CD4-positive, alpha-beta T cell (primary cell): ENCODE data around the gene NOXA1. TPM values are rescaled to one million over a fixed set of nuclear protein-coding genes. Genes with fewer than 3 reads are reported as not detected.

Source experiments
- ATAC-seq: fragments of 200-7000 bp; cut with Tn5 transposase; one replicate; pipeline ENCODE4 v1.10.0; 2022; ENCODE audit warnings: mild to moderate bottlenecking; ENCODE audit not compliant: poor library complexity
- CTCF ChIA-PET: fragments of 350-600 bp; sonication (Branson Sonifier 250); formaldehyde crosslinking; loops from one replicate; lab custom pipeline; 2021; ENCODE audit warnings: antibody characterized with exemption, inconsistent platforms; lab: Charles Lee
- POLR2A ChIA-PET: fragments of 350-600 bp; sonication (Branson Sonifier 250); formaldehyde crosslinking; loops from one replicate; lab custom pipeline; 2021; ENCODE audit warnings: antibody characterized with exemption, inconsistent platforms; lab: Charles Lee
- DNase-seq, 14 experiments: peaks; one replicate each; pipeline ENCODE4 v3.0.0-alpha.2; 2013 to 2020; ENCODE audit warnings: mixed read lengths in 2 of 14
- H3K27ac ChIP-seq, 2 donors: one replicate each; pipeline versions ENCODE4 v1.5.1 to v1.7.0; 2013; ENCODE audit warnings: low read length in 2 of 2, low read depth in 1 of 2, mild to moderate bottlenecking in 1 of 2
- H3K27me3 ChIP-seq, 2 experiments: 1 replicate in 1 of 2; 2 replicates in 1 of 2; pipeline versions ENCODE4 v1.6.1 to v1.7.0; 2013; ENCODE audit warnings: low read length in 2 of 2, control low read depth in 1 of 2, mild to moderate bottlenecking in 1 of 2, moderate library complexity in 1 of 2; ENCODE audit not compliant: insufficient read depth in 2 of 2, control insufficient read depth in 1 of 2
- H3K36me3 ChIP-seq: one replicate; pipeline ENCODE4 v1.6.1; 2013; ENCODE audit warnings: low read length, control low read depth; ENCODE audit not compliant: insufficient read depth
- H3K4me1 ChIP-seq: one replicate; pipeline ENCODE4 v1.6.1; 2013; ENCODE audit warnings: low read length, control low read depth; ENCODE audit not compliant: insufficient read depth
- H3K4me3 ChIP-seq: one replicate; pipeline ENCODE4 v1.5.1; 2013; ENCODE audit warnings: mild to moderate bottlenecking, low read length, moderate library complexity
- H3K9me3 ChIP-seq, 2 experiments: 1 replicate in 1 of 2; 2 replicates in 1 of 2; pipeline versions ENCODE4 v1.6.1 to v1.7.0; 2013; ENCODE audit warnings: low read length in 2 of 2, mild to moderate bottlenecking in 2 of 2, control low read depth in 1 of 2, moderate library complexity in 1 of 2; ENCODE audit not compliant: control insufficient read depth in 1 of 2, insufficient read depth in 1 of 2
- H3K27ac Mint-ChIP-seq: one replicate; pipeline ENCODE4 v1.8.0; 2020; ENCODE audit warnings: mixed read lengths
- H3K27me3 Mint-ChIP-seq: one replicate; pipeline ENCODE4 v1.8.0; 2021; ENCODE audit warnings: mixed read lengths
- H3K36me3 Mint-ChIP-seq: one replicate; pipeline ENCODE4 v1.8.0; 2021; ENCODE audit warnings: low read depth, mixed read lengths
- H3K4me1 Mint-ChIP-seq: one replicate; pipeline ENCODE4 v1.8.0; 2021; ENCODE audit warnings: low read depth, mixed read lengths
- H3K4me3 Mint-ChIP-seq: one replicate; pipeline ENCODE4 v1.8.0; 2020; ENCODE audit warnings: mild to moderate bottlenecking, mixed read lengths
- H3K9me3 Mint-ChIP-seq: one replicate; pipeline ENCODE4 v1.8.0; 2020; ENCODE audit warnings: mixed read lengths
- intact Hi-C, 2 experiments: fragments of 100-400 bp; cut with DNase I in 1 of 2; cut with micrococcal nuclease in 1 of 2; formaldehyde crosslinking; loops; one replicate each; pipeline versions ENCODE4 v1.15.1 to v1.9.0; 2023 to 2025; cut with DNase I, micrococcal nuclease
- total RNA-seq, 174 experiments: library from RNA in 2 of 174; stranded (reverse) in 2 of 174; gene quantifications; one replicate each; pipeline ENCODE4 v1.2.3 and lab custom pipeline; 2021 to 2026
- TF ChIP-seq, protein P1 (sequence below): fragments of 200-600 bp; IDR thresholded peaks from one replicate; pipeline ENCODE4 v1.8.0; 2022; ENCODE audit warnings: antibody characterized with exemption, mild to moderate bottlenecking

NOXA1 gene
- total RNA-seq, 2 experiments from 2014 or later, result 6.7 to 7.7 TPM

GRCh38 chr9:137463931-137464290, 40.7 kb downstream of the NOXA1 start:
- Mint-ChIP-seq H3K4me3 (no peak overlapping the region), H3K27ac (no peak overlapping the region), H3K4me1 (peaks cover 27% of the 10 kb centered on the region), H3K27me3 (no peaks in the 10 kb centered on the region), H3K9me3 (no peaks in the 10 kb centered on the region), H3K36me3 (no peaks in the 10 kb centered on the region)
- ATAC-seq, result no peak
- no peak overlapping the region for H3K4me3 ChIP-seq
- TF ChIP-seq, protein P1, sequence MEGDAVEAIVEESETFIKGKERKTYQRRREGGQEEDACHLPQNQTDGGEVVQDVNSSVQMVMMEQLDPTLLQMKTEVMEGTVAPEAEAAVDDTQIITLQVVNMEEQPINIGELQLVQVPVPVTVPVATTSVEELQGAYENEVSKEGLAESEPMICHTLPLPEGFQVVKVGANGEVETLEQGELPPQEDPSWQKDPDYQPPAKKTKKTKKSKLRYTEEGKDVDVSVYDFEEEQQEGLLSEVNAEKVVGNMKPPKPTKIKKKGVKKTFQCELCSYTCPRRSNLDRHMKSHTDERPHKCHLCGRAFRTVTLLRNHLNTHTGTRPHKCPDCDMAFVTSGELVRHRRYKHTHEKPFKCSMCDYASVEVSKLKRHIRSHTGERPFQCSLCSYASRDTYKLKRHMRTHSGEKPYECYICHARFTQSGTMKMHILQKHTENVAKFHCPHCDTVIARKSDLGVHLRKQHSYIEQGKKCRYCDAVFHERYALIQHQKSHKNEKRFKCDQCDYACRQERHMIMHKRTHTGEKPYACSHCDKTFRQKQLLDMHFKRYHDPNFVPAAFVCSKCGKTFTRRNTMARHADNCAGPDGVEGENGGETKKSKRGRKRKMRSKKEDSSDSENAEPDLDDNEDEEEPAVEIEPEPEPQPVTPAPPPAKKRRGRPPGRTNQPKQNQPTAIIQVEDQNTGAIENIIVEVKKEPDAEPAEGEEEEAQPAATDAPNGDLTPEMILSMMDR, result no peak
- ChIA-PET POLR2A (no interaction called here), CTCF (no interaction called here)
- no peaks in the 10 kb centered on the region for H3K9me3 ChIP-seq
- intact Hi-C loops, result loop anchor here in 1 of 2 experiments (2.0 to 5.0 kb wide), 2 partner anchors 89 to 162 kb away; partner anchors contain the start of gene NRARP
- H3K27me3 ChIP-seq, result no peaks in the 10 kb centered on the region
- H3K27ac ChIP-seq, result no peak overlapping the region
- no peaks in the 10 kb centered on the region for H3K36me3 ChIP-seq
- H3K4me1 ChIP-seq, result peaks cover 43% of the 10 kb centered on the region
- peak in 1 of 14 experiments; percentile 34 for DNase-seq

DNA sequence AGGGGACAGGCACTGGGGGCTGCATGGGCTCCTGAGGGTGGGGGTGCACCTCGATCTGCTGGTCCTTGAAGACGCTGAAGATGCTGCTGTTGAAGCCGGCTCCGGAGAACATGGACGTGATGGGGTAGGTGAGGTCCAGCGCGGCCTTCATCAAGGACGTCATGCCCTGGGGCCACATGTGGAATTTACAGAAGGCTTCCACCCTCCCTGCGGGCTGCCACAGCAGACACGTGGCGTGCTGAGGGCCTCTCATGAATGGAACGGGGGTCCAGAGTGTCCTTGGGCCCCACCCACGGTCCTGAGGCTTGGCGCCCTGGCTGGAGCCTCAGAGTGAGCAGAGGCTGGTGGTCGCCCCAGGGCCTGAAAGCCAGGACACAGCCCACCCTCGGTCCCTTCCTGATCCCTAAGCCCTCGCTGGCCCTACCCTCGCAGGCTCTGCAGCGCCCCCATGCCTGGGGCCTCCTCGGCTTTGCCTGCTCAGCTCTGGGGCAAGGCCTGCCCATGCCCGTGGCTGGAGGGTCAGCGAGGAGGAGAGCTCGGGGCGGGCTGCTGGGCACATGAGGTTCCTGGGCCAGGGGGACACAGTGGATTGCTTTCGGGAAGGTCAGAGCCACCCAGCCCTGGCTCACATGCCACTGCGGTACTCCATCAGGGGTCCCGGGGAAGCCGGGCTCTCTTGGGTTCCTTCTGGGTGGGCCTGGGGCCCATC, 41.3 kb downstream of the NOXA1 start:
- no peak overlapping the region for H3K27ac Mint-ChIP-seq
- POLR2A ChIA-PET, result no interaction called here

GRCh38 chr9:137465000-137465719, 42.0 kb downstream of the NOXA1 start:
- H3K4me1 ChIP-seq, result peaks cover 33% of the 10 kb centered on the region
- no peak overlapping the region for H3K27ac Mint-ChIP-seq
- ChIA-PET POLR2A (no interaction called here), CTCF (no interaction called here)
- H3K27me3 Mint-ChIP-seq, result no peaks in the 10 kb centered on the region
- H3K9me3 ChIP-seq, result no peaks in the 10 kb centered on the region
- H3K9me3 Mint-ChIP-seq, result no peaks in the 10 kb centered on the region
- H3K4me1 Mint-ChIP-seq, result peaks cover 25% of the 10 kb centered on the region
- H3K36me3 Mint-ChIP-seq, result no peaks in the 10 kb centered on the region
- DNase-seq, result peak in 1 of 14 experiments; percentile 17
- no peaks in the 10 kb centered on the region for H3K36me3 ChIP-seq
- no peak overlapping the region for H3K27ac ChIP-seq
- H3K4me3 ChIP-seq, result no peak overlapping the region
- H3K4me3 Mint-ChIP-seq, result no peak overlapping the region
- intact Hi-C loops, result loop anchor here in 1 of 2 experiments (5.0 kb wide), 2 partner anchors 57 to 163 kb away; partner anchors contain the start of gene NRARP
- no peak for ATAC-seq
- no peaks in the 10 kb centered on the region for H3K27me3 ChIP-seq
- TF ChIP-seq, protein P1, result no peak

More for the DNA sequence above, 41.3 kb downstream of the NOXA1 start:
- H3K36me3 Mint-ChIP-seq, result no peaks in the 10 kb centered on the region
- Histone ChIP-seq H3K4me3 (no peak overlapping the region), H3K9me3 (no peaks in the 10 kb centered on the region), H3K27ac (no peak overlapping the region), H3K27me3 (no peaks in the 10 kb centered on the region), H3K4me1 (peaks cover 40% of the 10 kb centered on the region), H3K36me3 (no peaks in the 10 kb centered on the region)
- CTCF ChIA-PET, result no interaction called here
- peak overlapping the region; percentile 34 for H3K4me3 Mint-ChIP-seq
- no peaks in the 10 kb centered on the region for H3K27me3 Mint-ChIP-seq
- intact Hi-C loops, result loop anchor here in 1 of 2 experiments (5.0 kb wide), 1 partner anchor 162 kb away; the partner anchor contains the start of gene NRARP
- H3K9me3 Mint-ChIP-seq, result no peaks in the 10 kb centered on the region
- ATAC-seq (no peak), DNase-seq (peak in 1 of 14 experiments; percentile 32)
- peaks cover 29% of the 10 kb centered on the region for H3K4me1 Mint-ChIP-seq
- TF ChIP-seq, protein P1, result no peak
